ENCODE measurements around the gene CDON.

The CDON gene

DNA sequence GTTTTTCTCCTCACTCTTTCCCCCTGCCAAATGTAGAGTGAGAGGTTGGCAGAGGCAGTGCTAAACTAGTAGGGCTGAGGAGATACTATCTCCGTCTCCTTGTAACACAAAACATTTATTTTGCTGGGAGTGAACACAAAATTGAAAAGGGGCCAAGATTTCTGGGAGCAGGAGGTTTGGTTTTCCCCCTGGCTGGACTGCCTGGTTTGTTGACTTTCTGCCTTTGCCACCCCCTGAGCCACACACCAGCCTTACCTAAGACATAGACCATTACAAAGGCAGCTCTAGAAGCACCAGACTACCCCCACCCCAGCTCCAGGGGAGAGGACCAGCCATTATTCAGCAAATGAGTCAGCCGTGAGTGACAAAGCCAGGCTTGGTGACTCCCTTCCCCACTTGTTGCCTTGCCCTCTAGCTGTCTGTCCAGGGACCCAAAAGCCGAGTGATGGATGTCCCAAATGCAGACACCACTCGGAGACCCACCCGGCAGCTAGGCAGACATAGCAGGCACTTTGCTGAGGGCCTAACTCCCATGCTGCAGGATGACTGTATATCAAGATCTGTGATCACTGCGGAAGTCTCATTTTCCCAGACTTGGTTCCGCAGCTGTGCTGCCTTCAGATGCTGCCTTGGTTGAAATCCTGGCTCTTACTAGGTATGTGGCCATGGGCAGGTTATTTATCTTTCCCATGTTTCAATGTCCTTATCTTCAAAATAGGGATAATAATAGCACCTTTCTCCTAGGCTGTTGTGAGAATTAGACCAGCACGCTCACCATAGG lies 17.7 kb upstream of the CDON start:
- H3K27me3 ChIP-seq (ENCODE audit: low read length), result no peaks in the 10 kb centered on the region
- no peak overlapping the region for H2AFZ ChIP-seq (ENCODE audit: low read depth, low read length, severe bottlenecking)
- H4K20me1 ChIP-seq (ENCODE audit: low read depth, low read length), result no peaks in the 10 kb centered on the region
- TF ChIP-seq EZH2phosphoT487 (conservative IDR thresholded peaks at IDR 0.05; ENCODE audit: low read length), result no peak
- TF ChIP-seq, protein P1, sequence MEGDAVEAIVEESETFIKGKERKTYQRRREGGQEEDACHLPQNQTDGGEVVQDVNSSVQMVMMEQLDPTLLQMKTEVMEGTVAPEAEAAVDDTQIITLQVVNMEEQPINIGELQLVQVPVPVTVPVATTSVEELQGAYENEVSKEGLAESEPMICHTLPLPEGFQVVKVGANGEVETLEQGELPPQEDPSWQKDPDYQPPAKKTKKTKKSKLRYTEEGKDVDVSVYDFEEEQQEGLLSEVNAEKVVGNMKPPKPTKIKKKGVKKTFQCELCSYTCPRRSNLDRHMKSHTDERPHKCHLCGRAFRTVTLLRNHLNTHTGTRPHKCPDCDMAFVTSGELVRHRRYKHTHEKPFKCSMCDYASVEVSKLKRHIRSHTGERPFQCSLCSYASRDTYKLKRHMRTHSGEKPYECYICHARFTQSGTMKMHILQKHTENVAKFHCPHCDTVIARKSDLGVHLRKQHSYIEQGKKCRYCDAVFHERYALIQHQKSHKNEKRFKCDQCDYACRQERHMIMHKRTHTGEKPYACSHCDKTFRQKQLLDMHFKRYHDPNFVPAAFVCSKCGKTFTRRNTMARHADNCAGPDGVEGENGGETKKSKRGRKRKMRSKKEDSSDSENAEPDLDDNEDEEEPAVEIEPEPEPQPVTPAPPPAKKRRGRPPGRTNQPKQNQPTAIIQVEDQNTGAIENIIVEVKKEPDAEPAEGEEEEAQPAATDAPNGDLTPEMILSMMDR (IDR thresholded peaks at IDR 0.05; ENCODE audit: insufficient read depth, low read length, poor library complexity, severe bottlenecking), result no peak
- H3K4me3 ChIP-seq (ENCODE audit: insufficient read depth, low read length, poor library complexity, severe bottlenecking), result no peak overlapping the region
- no peak overlapping the region for H3K9ac ChIP-seq (ENCODE audit: low read length)
- H3K4me2 ChIP-seq (ENCODE audit: low read depth, low read length, poor library complexity, severe bottlenecking), result no peak overlapping the region
- H3F3A ChIP-seq (ENCODE audit: insufficient read depth), result no peaks in the 10 kb centered on the region
- H3K9me2 ChIP-seq (replicated peaks; ENCODE audit: insufficient read depth, low read length), result no peaks in the 10 kb centered on the region
- H3K9me3 ChIP-seq (ENCODE audit: insufficient read depth, low read length), result no peaks in the 10 kb centered on the region
- no peaks in the 10 kb centered on the region for H3K79me2 ChIP-seq (ENCODE audit: insufficient read depth, low read length)
- no peaks in the 10 kb centered on the region for H3K36me3 ChIP-seq (ENCODE audit: low read length)
- no peak overlapping the region for H3K27ac ChIP-seq (ENCODE audit: low read depth, low read length)

DNA sequence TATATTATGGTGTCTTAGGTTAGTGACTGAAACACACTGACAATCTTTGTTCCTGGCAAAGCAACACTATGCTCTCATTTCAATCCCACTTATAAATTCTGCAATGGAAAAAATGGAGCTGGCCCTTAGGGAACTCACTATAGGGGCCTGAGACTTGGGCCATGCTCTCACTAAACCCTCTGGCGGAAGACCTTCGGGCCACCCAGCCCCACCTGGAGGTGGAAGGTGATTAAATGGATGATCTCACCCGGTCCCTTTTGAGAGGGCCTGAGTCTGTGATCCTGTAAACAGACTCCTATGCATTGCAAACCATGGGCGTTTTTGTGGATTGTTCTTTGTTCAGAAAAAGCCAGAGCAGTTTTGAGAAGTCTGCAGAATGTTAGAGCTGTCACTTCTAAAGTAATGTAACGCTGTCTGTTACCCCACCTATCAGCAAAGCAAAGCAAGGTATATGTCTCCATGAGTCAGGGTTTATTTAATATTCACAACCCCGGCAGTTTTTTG lies 17.0 kb upstream of the CDON start:
- H3K9ac ChIP-seq (ENCODE audit: low read length), result no peak overlapping the region
- no peak overlapping the region for H3K27ac ChIP-seq (ENCODE audit: low read depth, low read length)
- no peaks in the 10 kb centered on the region for H3K27me3 ChIP-seq (ENCODE audit: low read length)
- no peaks in the 10 kb centered on the region for H4K20me1 ChIP-seq (ENCODE audit: low read depth, low read length)
- no peaks in the 10 kb centered on the region for H3K9me3 ChIP-seq (ENCODE audit: insufficient read depth, low read length)
- no peak overlapping the region for H3K4me2 ChIP-seq (ENCODE audit: low read depth, low read length, poor library complexity, severe bottlenecking)
- H3K4me3 ChIP-seq (ENCODE audit: insufficient read depth, low read length, poor library complexity, severe bottlenecking), result no peak overlapping the region
- H3F3A ChIP-seq (ENCODE audit: insufficient read depth), result no peaks in the 10 kb centered on the region
- no peaks in the 10 kb centered on the region for H3K36me3 ChIP-seq (ENCODE audit: low read length)
- H3K9me2 ChIP-seq (replicated peaks; ENCODE audit: insufficient read depth, low read length), result no peaks in the 10 kb centered on the region
- H2AFZ ChIP-seq (ENCODE audit: low read depth, low read length, severe bottlenecking), result no peak overlapping the region
- no peaks in the 10 kb centered on the region for H3K79me2 ChIP-seq (ENCODE audit: insufficient read depth, low read length)
- TF ChIP-seq EZH2phosphoT487 (conservative IDR thresholded peaks at IDR 0.05; ENCODE audit: low read length), result no peak
- TF ChIP-seq, protein P1 (IDR thresholded peaks at IDR 0.05; ENCODE audit: insufficient read depth, low read length, poor library complexity, severe bottlenecking), result no peak

DNA sequence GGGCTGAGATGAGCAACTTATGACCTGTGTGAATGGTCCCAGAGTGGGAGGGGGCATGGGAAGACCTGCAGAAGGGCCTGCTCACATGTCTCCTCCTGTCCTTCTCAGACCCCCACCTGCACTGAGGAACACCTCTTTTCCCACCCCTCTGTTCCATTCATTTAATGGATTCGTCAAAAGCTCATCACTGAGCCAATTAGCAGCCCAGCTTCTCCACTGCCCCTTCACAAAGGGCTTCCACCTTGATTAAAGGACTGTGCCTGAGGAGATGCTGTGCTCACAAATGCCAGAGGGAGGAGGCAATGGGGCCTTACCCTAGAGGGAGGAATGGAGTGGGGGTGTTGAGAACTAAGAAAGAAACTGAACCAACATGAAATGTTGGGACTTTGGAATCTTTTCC lies 14.0 kb upstream of the CDON start:
- H2AFZ ChIP-seq (ENCODE audit: low read depth, low read length, severe bottlenecking), result no peak overlapping the region
- no peaks in the 10 kb centered on the region for H3K9me3 ChIP-seq (ENCODE audit: insufficient read depth, low read length)
- no peaks in the 10 kb centered on the region for H4K20me1 ChIP-seq (ENCODE audit: low read depth, low read length)
- no peak overlapping the region for H3K4me2 ChIP-seq (ENCODE audit: low read depth, low read length, poor library complexity, severe bottlenecking)
- H3K4me3 ChIP-seq (ENCODE audit: insufficient read depth, low read length, poor library complexity, severe bottlenecking), result no peak overlapping the region
- H3F3A ChIP-seq (ENCODE audit: insufficient read depth), result no peaks in the 10 kb centered on the region
- H3K36me3 ChIP-seq (ENCODE audit: low read length), result no peaks in the 10 kb centered on the region
- no peak overlapping the region for H3K27ac ChIP-seq (ENCODE audit: low read depth, low read length)
- no peak overlapping the region for H3K9ac ChIP-seq (ENCODE audit: low read length)
- TF ChIP-seq, protein P1 (IDR thresholded peaks at IDR 0.05; ENCODE audit: insufficient read depth, low read length, poor library complexity, severe bottlenecking), result no peak
- TF ChIP-seq EZH2phosphoT487 (conservative IDR thresholded peaks at IDR 0.05; ENCODE audit: low read length), result no peak
- no peaks in the 10 kb centered on the region for H3K79me2 ChIP-seq (ENCODE audit: insufficient read depth, low read length)
- H3K27me3 ChIP-seq (ENCODE audit: low read length), result no peaks in the 10 kb centered on the region
- no peaks in the 10 kb centered on the region for H3K9me2 ChIP-seq (replicated peaks; ENCODE audit: insufficient read depth, low read length)

Data from SU-DHL-6 (cell line).